ENCODE measurements around the gene CD1B. TPM values are rescaled to one million over a fixed set of nuclear protein-coding genes. Genes with fewer than 3 reads are reported as not detected.

The CD1B gene
- total RNA-seq, 1 experiment from 2014 or later: not detected

DNA sequence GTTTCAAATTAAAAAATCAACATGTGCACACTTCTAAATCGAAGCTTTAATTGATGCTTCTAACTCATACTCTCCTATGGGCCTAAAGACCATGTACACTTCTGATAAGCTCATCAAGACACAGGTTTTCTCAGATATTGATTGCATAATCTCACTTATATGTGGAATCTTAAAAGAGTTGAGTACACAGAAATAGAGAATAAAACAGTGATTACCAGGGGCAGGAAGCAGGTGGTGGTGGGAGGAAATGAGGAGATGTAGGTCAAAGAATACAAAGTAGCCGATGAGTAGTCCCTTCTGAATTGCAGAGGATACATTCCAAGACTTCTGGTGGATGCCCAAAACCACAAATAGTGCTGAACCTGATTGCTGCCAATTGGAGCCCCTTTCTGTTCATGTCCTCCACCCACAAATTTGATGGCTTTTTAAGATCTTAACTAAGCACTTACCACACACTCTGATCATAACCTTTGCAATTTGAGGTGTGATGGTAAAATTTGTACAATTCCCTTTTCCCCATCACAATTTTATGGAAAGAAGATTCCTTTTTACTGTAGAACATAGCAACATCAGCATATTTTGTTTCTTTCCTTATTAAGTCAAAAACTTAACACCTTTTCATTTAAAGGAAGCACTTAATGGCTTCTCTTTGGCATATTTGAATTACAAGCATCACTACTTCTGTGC, 3.3 kb upstream of the CD1B start:
- Histone ChIP-seq H3K36me3 (replicated peaks; ENCODE audit: control insufficient read depth, insufficient read depth, low read length) (no peaks in the 10 kb centered on the region), H3K27me3 (ENCODE audit: control insufficient read depth, insufficient read depth, low read length) (no peaks in the 10 kb centered on the region), H3K4me3 (ENCODE audit: insufficient read depth, low read depth, low read length) (no peak overlapping the region)
- DNase-seq: no peak

DNA sequence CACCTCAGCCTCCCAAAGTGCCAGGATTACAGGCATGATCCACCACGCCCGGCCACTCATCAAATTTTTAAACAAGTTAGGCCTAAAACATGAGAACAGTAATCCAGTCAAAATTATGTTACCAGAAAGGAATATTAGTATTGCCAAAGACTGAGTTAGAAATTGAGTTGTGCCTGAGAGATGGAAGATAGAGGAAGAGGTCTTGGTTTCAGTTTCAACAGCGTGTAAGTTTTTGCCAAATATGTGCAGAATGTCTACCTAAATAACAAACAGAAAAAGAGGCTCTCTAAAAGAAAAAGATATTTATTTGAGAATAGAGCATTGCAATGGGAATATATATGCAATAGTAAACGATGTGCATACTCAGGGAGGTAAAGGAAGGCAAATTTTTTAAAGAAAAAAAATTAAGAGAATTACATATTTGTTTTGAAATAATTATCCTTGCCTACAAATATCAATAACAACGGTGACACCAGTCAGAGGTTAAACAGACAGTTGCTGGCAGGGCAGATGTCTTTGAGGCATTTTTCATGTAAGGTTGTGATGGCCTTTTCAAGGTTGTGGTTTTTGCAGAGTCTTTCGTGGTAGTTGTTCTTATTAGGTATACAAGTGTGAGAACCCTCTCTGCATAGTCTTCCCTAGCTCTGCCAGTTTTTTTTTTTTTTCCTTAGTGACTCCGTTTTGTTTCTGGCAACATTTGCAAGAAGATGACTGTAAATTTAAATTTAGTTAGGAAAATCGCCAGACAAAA, 2.2 kb upstream of the CD1B start:
- H3K27me3 ChIP-seq (ENCODE audit: control insufficient read depth, insufficient read depth, low read length): no peaks in the 10 kb centered on the region
- H3K36me3 ChIP-seq (replicated peaks; ENCODE audit: control insufficient read depth, insufficient read depth, low read length): no peaks in the 10 kb centered on the region
- H3K4me3 ChIP-seq (ENCODE audit: insufficient read depth, low read depth, low read length): no peak overlapping the region
- no peak for DNase-seq

DNA sequence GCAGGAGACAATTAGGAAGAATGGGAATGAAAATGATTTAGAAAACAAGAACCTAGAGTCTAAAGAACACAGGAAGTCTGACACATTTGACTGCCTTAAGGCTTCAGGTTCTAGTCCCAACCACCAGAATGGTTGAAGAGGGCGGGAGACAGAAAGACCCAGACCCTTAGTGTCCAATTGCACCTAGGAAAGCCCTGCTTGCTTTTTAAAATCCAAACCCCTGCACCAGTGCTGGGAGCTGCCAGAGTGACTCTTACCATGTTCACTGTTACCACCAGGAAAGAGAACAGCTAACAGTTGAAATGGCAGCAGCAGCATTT, 265 bp downstream of the CD1B start:
- H3K4me3 ChIP-seq (ENCODE audit: insufficient read depth, low read depth, low read length): no peak overlapping the region
- no peaks in the 10 kb centered on the region for H3K27me3 ChIP-seq (ENCODE audit: control insufficient read depth, insufficient read depth, low read length)
- H3K36me3 ChIP-seq (replicated peaks; ENCODE audit: control insufficient read depth, insufficient read depth, low read length): no peaks in the 10 kb centered on the region
- no peak for DNase-seq

DNA sequence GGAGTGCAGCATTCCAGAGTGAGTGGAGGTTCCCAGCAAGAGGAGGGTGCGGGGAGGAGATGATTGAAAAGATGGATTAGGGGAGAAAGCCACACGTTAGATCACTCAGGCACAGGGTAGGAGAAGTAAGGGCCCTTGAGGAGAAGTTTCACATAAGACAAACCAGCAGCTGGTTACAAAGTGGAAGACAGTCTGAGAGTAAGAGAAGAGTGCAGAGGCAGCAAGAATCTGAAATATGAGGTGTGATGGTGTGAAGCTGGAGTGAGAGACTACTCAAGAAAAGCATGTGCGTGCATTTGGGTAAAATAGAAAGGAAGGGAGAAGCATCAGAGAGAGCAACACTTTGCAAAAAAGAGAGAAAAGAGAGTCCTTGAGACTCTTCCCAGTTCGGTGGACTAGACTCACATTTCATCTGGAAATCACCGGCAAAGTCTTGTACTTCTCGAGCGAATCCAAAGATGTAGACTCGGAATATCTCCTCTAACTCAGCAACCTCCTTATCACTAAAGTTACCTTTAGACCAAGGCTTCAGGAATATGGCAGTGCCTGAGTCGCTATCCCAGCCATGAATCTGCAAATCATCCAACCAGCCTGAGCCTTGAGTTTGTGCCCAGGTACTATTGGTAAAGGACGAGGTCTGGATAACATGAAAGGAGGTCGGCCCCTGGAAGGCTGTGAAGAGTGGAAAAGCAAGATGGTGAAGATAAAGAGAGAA, 783 bp downstream of the CD1B start:
- Histone ChIP-seq H3K36me3 (replicated peaks; ENCODE audit: control insufficient read depth, insufficient read depth, low read length) (no peaks in the 10 kb centered on the region), H3K27me3 (ENCODE audit: control insufficient read depth, insufficient read depth, low read length) (no peaks in the 10 kb centered on the region), H3K4me3 (ENCODE audit: insufficient read depth, low read depth, low read length) (no peak overlapping the region)
- no peak for DNase-seq

DNA sequence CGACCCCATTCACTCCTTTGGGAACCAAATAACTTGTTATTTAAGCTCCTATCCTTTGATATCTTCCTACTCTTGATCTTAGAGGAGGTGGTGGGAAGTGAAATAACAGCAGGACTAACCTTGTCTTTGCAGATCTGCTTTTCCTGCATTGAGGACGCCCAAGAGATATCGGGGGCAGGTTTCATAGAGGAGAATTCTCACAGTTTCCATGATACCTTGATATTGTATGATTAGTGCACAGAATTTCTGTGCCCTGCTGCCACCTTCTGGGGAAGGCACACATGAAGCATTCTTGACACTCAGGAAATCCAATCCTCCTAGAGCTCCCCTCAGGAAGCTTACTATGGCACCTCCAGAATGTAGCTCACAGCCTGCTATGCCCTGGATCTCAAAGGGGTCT, 1.6 kb downstream of the CD1B start:
- no peaks in the 10 kb centered on the region for H3K27me3 ChIP-seq (ENCODE audit: control insufficient read depth, insufficient read depth, low read length)
- H3K4me3 ChIP-seq (ENCODE audit: insufficient read depth, low read depth, low read length): no peak overlapping the region
- peak; percentile 38 for DNase-seq

DNA sequence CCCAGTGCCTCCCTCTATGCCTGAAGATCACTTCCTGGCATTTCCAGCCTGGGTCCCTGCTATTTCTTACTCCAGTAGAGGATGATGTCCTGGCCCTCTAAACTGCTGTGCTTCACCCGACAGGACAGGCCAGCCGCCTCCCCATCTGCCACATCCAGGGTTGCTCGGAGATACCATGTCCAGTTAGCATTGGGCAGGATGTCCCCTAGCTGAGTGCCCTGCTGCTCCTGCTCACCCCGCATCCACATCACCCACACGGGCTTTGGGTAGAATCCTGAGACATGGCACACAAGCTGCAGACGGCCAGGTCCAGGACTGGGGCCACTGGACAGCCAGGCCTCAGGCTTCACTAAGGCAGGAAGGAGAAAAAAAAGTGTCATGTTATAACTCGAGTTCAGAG, 2.0 kb downstream of the CD1B start:
- Histone ChIP-seq H3K36me3 (replicated peaks; ENCODE audit: control insufficient read depth, insufficient read depth, low read length) (no peaks in the 10 kb centered on the region), H3K27me3 (ENCODE audit: control insufficient read depth, insufficient read depth, low read length) (no peaks in the 10 kb centered on the region), H3K4me3 (ENCODE audit: insufficient read depth, low read depth, low read length) (no peak overlapping the region)
- no peak for DNase-seq

More for the DNA sequence above, 1.6 kb downstream of the CD1B start:
- H3K36me3 ChIP-seq (replicated peaks; ENCODE audit: control insufficient read depth, insufficient read depth, low read length): no peaks in the 10 kb centered on the region

DNA sequence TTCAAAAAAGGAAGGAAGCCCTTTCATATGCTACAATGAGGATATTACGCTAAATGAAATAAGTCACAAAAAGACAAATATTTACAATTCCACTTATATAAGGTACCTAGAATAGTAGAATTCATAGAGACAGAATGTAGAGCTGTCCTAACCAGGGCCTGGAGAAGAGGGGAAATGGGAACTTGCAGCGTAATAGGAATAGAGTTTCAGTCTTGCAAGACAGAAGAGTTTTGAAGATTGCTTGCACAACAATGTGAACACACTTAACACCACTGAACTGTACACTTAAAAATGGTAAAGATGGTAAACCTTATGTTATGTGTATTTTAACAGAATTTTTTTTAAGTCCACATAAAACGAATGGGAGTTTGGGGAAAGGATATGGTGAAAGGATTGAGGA, 2.9 kb downstream of the CD1B start:
- no peak for DNase-seq
- Histone ChIP-seq H3K27me3 (ENCODE audit: control insufficient read depth, insufficient read depth, low read length) (no peaks in the 10 kb centered on the region), H3K36me3 (replicated peaks; ENCODE audit: control insufficient read depth, insufficient read depth, low read length) (no peaks in the 10 kb centered on the region)

DNA sequence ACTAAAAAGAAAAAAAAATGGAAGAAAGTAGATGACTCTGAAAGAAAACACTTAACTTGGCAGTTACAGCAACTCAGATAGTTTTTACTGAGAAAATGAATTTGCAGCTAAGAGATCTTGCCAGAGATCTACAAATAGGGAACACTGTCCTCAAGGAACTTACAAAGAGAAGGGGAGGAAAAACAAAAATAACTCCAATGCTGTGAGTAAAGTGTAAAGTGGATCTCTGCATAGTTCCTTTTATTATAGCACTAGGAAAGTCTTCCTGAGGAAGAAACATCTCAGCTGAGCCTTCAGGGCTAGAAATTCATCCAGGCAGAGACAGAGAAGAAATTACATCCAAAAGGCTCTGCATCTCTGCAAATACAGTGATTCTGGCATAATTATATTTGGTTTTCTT, 3.9 kb downstream of the CD1B start:
- Histone ChIP-seq H3K36me3 (replicated peaks; ENCODE audit: control insufficient read depth, insufficient read depth, low read length) (no peaks in the 10 kb centered on the region), H3K27me3 (ENCODE audit: control insufficient read depth, insufficient read depth, low read length) (no peaks in the 10 kb centered on the region), H3K4me3 (ENCODE audit: insufficient read depth, low read depth, low read length) (no peak overlapping the region)
- no peak for DNase-seq

More for the DNA sequence above, 2.9 kb downstream of the CD1B start:
- no peak overlapping the region for H3K4me3 ChIP-seq (ENCODE audit: insufficient read depth, low read depth, low read length)

DNA sequence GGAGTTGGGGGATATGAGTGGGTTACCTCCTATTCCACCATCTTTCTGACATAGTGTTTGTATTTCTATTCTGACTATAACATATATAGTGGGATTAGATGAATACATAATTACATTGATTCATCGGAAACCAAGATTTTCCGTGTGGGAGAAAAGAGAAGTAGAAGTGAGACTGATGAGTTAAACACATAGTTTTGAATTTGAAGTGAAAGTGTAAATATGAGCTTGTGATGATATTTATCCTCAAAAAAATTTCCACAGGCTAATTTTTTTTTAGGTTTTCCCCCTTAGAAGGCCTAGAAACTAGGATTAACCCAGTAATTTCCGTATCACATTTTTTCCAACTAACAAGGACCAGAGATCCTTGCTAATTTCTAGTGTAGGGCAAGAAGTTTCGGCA, 6.9 kb downstream of the CD1B start:
- no peaks in the 10 kb centered on the region for H3K27me3 ChIP-seq (ENCODE audit: control insufficient read depth, insufficient read depth, low read length)
- no peak overlapping the region for H3K4me3 ChIP-seq (ENCODE audit: insufficient read depth, low read depth, low read length)
- H3K36me3 ChIP-seq (replicated peaks; ENCODE audit: control insufficient read depth, insufficient read depth, low read length): no peaks in the 10 kb centered on the region
- DNase-seq: no peak

DNA sequence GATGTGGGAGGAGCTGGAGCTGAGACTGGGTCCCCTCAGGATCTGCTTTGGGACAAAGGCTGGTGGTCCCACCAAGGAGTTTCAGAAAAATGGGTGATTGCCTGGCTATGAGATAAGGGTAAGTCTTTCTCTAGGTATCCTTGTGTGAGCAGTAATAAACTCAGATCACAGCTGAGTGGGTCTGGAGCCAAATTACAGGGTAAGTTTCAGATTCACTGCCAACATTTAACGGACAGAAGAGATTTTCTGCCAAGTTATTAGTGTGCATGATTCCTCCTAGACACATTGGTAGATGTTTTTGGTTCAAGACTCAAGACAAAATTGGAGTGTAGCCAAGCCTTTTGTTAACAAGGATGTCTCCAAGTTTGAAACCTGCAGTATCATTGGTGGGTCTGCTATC, 7.5 kb downstream of the CD1B start:
- no peak for DNase-seq
- H3K36me3 ChIP-seq (replicated peaks; ENCODE audit: control insufficient read depth, insufficient read depth, low read length): no peaks in the 10 kb centered on the region
- H3K27me3 ChIP-seq (ENCODE audit: control insufficient read depth, insufficient read depth, low read length): no peaks in the 10 kb centered on the region
- H3K4me3 ChIP-seq (ENCODE audit: insufficient read depth, low read depth, low read length): no peak overlapping the region

DNA sequence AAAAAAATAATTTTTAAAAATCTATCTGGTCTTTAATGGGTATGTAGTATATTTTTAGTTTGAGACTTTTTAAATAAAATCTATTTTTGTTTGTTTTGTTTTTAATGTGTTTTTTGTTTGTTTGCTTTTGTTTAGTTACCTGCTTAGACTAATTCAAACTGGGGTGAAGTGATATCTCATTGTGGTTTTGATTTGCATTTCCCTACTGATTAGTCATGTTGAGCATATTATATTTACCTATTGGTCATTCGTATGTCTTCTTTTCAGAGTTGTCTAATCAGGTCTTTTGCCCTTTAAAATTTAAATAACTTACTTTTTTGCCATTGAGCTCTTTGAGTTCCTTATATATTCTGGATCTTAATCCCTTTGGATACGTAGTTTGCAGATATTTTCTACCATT, 20.3 kb downstream of the CD1B start:
- no peaks in the 10 kb centered on the region for H3K27me3 ChIP-seq (ENCODE audit: control insufficient read depth, insufficient read depth, low read length)
- DNase-seq: no peak
- H3K4me3 ChIP-seq (ENCODE audit: insufficient read depth, low read depth, low read length): no peak overlapping the region
- no peaks in the 10 kb centered on the region for H3K36me3 ChIP-seq (replicated peaks; ENCODE audit: control insufficient read depth, insufficient read depth, low read length)

DNA sequence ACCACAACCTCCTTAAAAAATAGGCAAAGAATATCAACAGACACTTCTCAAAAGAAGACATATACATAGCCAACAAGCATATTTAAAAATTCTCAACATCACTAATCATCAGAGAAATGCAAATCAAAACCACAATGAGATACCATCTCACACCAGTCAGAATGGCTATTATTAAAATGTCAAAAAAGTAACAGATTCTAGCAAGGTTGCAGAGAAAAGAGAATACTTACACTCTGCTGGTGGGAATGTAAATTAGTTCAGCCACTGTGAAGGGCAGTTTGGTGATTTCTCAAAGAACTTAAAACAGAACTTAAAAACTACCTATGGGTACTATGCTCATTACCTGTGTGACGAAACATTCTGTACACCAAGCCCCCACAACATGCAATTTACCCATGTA, 20.7 kb downstream of the CD1B start:
- Histone ChIP-seq H3K36me3 (replicated peaks; ENCODE audit: control insufficient read depth, insufficient read depth, low read length) (no peaks in the 10 kb centered on the region), H3K27me3 (ENCODE audit: control insufficient read depth, insufficient read depth, low read length) (no peaks in the 10 kb centered on the region), H3K4me3 (ENCODE audit: insufficient read depth, low read depth, low read length) (no peak overlapping the region)
- no peak for DNase-seq

DNA sequence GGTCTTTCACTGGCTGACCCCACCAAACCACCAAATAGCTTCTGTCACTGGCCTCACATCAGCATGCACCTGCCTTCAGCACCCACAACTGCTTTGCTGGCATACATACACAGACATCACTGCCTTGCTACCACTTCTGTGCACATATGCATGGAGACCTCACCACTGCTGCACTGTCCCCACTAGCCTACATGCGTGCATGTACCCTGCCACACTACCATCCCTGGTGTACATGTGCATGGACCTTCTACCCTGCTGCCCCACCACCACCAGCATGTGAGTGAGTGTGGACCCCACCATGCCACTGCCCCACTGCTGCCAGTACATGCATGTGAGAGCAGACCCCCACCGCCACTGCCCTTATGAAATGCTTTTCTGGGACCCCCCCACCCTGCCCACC, 35.5 kb downstream of the CD1B start:
- H3K4me3 ChIP-seq (ENCODE audit: insufficient read depth, low read depth, low read length): no peak overlapping the region
- H3K27me3 ChIP-seq (ENCODE audit: control insufficient read depth, insufficient read depth, low read length): no peaks in the 10 kb centered on the region
- no peaks in the 10 kb centered on the region for H3K36me3 ChIP-seq (replicated peaks; ENCODE audit: control insufficient read depth, insufficient read depth, low read length)
- DNase-seq: no peak

DNA sequence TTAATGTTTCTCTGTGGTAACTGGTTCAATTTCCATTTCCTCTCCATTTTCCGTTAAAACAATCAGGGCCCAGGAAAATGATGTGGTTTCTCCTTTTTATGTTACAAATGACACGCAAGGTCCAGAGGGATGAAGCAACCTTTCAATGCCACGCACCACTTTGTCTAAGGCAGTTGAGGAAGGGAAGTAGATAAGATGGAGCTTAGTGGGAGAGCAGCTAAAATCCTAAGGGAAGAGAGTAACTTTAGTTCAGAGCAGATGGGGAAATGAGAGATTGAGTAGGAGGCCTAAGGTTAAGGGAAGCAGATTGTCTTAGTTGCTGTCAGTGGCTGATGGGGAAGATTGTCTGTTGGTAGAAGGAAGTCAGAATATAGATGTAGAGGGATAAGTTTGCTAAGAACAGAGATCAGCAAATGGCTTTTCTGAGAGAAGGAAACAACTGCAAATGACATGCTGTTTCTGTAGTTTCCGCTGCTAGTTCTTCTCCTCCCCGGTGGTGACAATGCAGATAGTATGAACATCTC, 40.9 kb downstream of the CD1B start:
- no peaks in the 10 kb centered on the region for H3K27me3 ChIP-seq (ENCODE audit: control insufficient read depth, insufficient read depth, low read length)
- H3K4me3 ChIP-seq (ENCODE audit: insufficient read depth, low read depth, low read length): no peak overlapping the region
- no peak for DNase-seq
- no peaks in the 10 kb centered on the region for H3K36me3 ChIP-seq (replicated peaks; ENCODE audit: control insufficient read depth, insufficient read depth, low read length)

DNA sequence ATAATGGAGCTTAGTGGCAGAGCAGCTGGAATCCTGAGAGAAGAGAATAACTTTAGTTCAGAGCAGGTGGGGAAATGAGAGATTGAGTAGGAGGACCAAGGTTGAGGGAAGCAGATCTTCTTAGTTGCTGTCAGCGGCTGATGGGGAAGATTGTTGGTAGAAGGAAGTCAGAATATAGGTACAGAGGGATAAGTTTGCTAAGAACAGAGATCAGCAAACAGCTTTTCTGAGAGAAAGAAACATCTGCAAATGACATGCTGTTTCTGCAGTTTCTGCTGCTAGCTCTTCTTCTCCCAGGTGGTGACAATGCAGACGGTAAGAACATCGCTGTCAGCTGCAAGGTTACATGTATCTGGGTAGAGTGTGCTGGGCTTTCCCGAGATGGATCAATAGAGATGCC, 41.5 kb downstream of the CD1B start, which contains the start of gene CD1C:
Gene CD1C, plus strand, starts transcription at position 113 of the 400 bp plus-strand sequence. Its CDS starts 142 bp downstream, at position 255.
- DNase-seq: no peak
- Histone ChIP-seq H3K4me3 (ENCODE audit: insufficient read depth, low read depth, low read length) (no peak within 1 kb of the TSS), H3K27me3 (ENCODE audit: control insufficient read depth, insufficient read depth, low read length) (no peaks in the 10 kb centered on the region), H3K36me3 (replicated peaks; ENCODE audit: control insufficient read depth, insufficient read depth, low read length) (no peaks in the 10 kb centered on the region)
